Measurements from ENCODE around the gene CDC42BPA.

Gene CDC42BPA

DNA sequence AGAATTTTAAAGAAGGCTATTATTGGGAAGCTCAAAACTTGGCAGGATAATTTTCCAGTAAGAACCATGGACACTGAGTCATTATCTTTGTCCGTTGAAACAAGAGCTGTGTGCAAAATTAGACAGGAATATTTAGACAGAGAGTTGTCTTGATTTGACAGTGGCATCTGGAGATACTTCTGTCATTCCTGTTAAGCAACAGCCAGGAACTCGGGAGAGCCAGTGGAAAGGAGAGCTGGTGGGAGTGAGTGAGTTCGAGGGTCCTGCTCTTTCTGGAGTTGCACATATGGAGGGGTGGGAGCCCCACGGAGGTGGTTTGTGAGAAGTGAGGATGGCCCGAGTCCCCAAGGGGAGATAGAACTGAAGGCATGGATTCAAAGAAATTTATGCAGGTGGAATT is 375.1 kb downstream of the CDC42BPA start:
- no peak for ATAC-seq

DNA sequence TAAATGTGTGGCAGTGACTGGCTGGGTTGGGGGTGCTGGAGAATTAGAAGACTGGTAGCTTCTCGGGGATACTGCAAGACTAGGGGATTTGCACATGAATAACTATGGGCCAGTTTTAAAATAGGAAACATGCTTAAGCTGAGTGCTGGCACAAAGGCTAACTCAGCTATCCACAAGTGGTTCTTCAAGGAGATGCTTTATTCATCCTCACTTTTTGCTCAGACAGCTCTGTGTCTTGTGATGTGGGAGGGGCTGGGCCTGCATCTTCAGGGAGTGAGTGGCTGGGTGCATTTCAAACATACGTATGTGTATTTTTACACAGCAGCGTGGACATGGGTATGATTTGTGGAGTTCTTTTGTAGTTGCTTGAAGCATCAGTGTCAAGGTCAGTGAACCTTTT is 375.9 kb downstream of the CDC42BPA start:
- ATAC-seq = no peak

DNA sequence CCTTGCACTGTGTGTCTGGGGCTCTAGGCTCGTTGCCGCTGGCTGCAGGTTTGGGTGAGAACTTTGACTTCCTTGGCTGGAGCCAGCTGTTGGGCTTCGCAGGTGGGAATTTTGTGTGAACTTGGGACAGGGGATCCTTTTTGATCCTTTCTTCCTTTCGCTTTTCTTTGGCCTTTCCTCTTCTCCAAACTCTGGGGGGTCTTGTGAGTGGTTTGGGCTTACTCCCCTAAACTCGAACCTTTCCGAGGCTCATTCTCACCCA is 377.6 kb downstream of the CDC42BPA start:
- ATAC-seq = no peak

GRCh38 chr1:226940029-226940805 is 378.1 kb downstream of the CDC42BPA start, which contains the start of gene COQ8A:
COQ8A (plus strand) TSS chr1:226940294; CDS start chr1:226961386, 21,092 bp downstream.
- peak; percentile 96 to 97 for ATAC-seq

Measured in activated CD4-positive, CD25-positive, alpha-beta regulatory T cell treated with anti-CD3 and anti-CD28 coated beads, Interleukin-2, amount 50 U/mL, for 24 hours (primary cell).